ENCODE measurements around the gene C21orf58.

GRCh38 chr21:46366966-46367365, 43.3 kb upstream of the C21orf58 start:
- TF ChIP-seq CTCF (IDR thresholded peaks at IDR 0.05) (no peak), POLR2AphosphoS5 (IDR thresholded peaks at IDR 0.05) (no peak), POLR2A (IDR thresholded peaks at IDR 0.05) (no peak)

Measured in breast epithelium (tissue), 3 donors.